ENCODE measurements around the gene HOXA9. TPM values are rescaled to one million over a fixed set of nuclear protein-coding genes. Genes with fewer than 3 reads are reported as not detected.

The HOXA9 gene
- polyA plus RNA-seq, 1 donor (not counting 4 experiments of a cell fraction or from before 2014, with no cell fraction given) = 28.1 TPM

- Histone ChIP-seq H4K20me1 (ENCODE audit: control insufficient read depth, extremely low read depth, insufficient read depth, low read length) (no peaks in the 10 kb centered on the region), H3K36me3 (ENCODE audit: control insufficient read depth in 2 of 2, extremely low read depth in 1 of 2, insufficient read depth in 2 of 2, low read length in 2 of 2) (no peaks in the 10 kb centered on the region), H3K9me1 (ENCODE audit: control insufficient read depth, extremely low read depth, insufficient read depth, low read length) (no peaks in the 10 kb centered on the region), H3K9me3 (ENCODE audit: control insufficient read depth, low read depth, low read length) (no peaks in the 10 kb centered on the region), H3K4me3 (ENCODE audit: control insufficient read depth in 2 of 3, extremely low read depth in 1 of 3, insufficient read depth in 2 of 3, low read depth in 1 of 3, low read length in 3 of 3) (peak overlapping the region in 1 of 3 experiments; percentile 20), H3K27me3 (ENCODE audit: control insufficient read depth, extremely low read depth, insufficient read depth, low read length) (peaks cover 57% of the 10 kb centered on the region), H3K27ac (ENCODE audit: control insufficient read depth, insufficient read depth, low read length) (no peak overlapping the region), H3K9ac (ENCODE audit: control insufficient read depth, extremely low read depth, insufficient read depth, low read length) (no peak overlapping the region), H3K79me2 (ENCODE audit: control insufficient read depth, insufficient read depth, low read length) (no peaks in the 10 kb centered on the region), H3K4me2 (ENCODE audit: control insufficient read depth, extremely low read depth, insufficient read depth, low read depth, low read length) (peak overlapping the region; percentile 79), H3K4me1 (ENCODE audit: control insufficient read depth, extremely low read depth, insufficient read depth, low read length) (peaks cover 13% of the 10 kb centered on the region), H2AFZ (ENCODE audit: control insufficient read depth, low read length) (no peak overlapping the region)
- FAIRE-seq (no peak), DNase-seq (ENCODE audit: low read depth, low spot score) (no peak)
- dilution Hi-C loops (cut with MboI; ENCODE audit: extremely low pct_ligation_motif_present, low sequenced_read_pairs) = no loop called here
- TF ChIP-seq EZH2 (IDR thresholded peaks at IDR 0.05; ENCODE audit: low read length) (no peak), CTCF (optimal IDR thresholded peaks at IDR 0.05 in 1 of 3, IDR thresholded peaks at IDR 0.05 in 1 of 3, conservative IDR thresholded peaks at IDR 0.05 in 1 of 3; ENCODE audit: extremely low read depth in 1 of 3, insufficient read depth in 2 of 3, low read length in 3 of 3) (no peak)
Measured at GRCh38 chr7:27182861-27183681, 17.7 kb upstream of the HOXA9 start.

DNA sequence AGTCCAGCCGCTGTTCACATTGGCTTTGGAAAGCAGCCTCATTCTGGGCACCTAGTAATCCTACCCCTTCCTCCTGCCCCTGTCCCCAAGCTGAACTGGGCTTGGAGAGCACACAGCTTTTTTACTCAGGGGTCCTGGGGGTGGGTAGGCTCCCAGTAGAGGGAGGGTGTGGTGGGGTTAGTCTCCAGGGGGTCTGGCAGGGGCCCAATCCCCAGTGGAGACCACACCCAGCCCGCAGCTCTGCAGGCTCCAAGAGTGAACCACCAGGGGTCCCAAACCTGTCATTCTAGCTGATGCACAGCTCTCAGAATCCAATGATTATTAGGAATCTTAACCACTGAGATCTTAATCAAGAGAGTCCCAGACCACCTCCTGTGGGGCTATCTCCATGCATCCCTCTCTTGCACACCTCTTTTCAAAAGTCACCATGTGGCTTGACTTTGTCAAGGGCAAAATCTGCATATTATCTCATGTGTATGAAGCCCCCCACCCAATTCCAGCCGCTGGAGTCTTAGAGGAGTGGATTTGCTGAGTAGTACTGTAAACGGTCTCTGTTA is 17.0 kb upstream of the HOXA9 start:
- no peak overlapping the region for H3K4me2 ChIP-seq (ENCODE audit: control insufficient read depth, extremely low read depth, insufficient read depth, low read depth, low read length)
- H3K79me2 ChIP-seq (ENCODE audit: control insufficient read depth, insufficient read depth, low read length) = no peaks in the 10 kb centered on the region
- no peaks in the 10 kb centered on the region for H3K9me3 ChIP-seq (ENCODE audit: control insufficient read depth, low read depth, low read length)
- no peaks in the 10 kb centered on the region for H4K20me1 ChIP-seq (ENCODE audit: control insufficient read depth, extremely low read depth, insufficient read depth, low read length)
- H3K9ac ChIP-seq (ENCODE audit: control insufficient read depth, extremely low read depth, insufficient read depth, low read length) = no peak overlapping the region
- no peak overlapping the region for H2AFZ ChIP-seq (ENCODE audit: control insufficient read depth, low read length)
- H3K27me3 ChIP-seq (ENCODE audit: control insufficient read depth, extremely low read depth, insufficient read depth, low read length) = peaks cover 50% of the 10 kb centered on the region
- no peak overlapping the region for H3K27ac ChIP-seq (ENCODE audit: control insufficient read depth, insufficient read depth, low read length)
- TF ChIP-seq CTCF (optimal IDR thresholded peaks at IDR 0.05 in 1 of 3, IDR thresholded peaks at IDR 0.05 in 1 of 3, conservative IDR thresholded peaks at IDR 0.05 in 1 of 3; ENCODE audit: extremely low read depth in 1 of 3, insufficient read depth in 2 of 3, low read length in 3 of 3) (no peak), EZH2 (IDR thresholded peaks at IDR 0.05; ENCODE audit: low read length) (no peak)
- dilution Hi-C loops (cut with MboI; ENCODE audit: extremely low pct_ligation_motif_present, low sequenced_read_pairs) = no loop called here
- H3K4me3 ChIP-seq (ENCODE audit: control insufficient read depth in 2 of 3, extremely low read depth in 1 of 3, insufficient read depth in 2 of 3, low read depth in 1 of 3, low read length in 3 of 3) = no peak overlapping the region
- FAIRE-seq (no peak), DNase-seq (ENCODE audit: low read depth, low spot score) (no peak)
- H3K9me1 ChIP-seq (ENCODE audit: control insufficient read depth, extremely low read depth, insufficient read depth, low read length) = no peaks in the 10 kb centered on the region
- peaks cover 13% of the 10 kb centered on the region for H3K4me1 ChIP-seq (ENCODE audit: control insufficient read depth, extremely low read depth, insufficient read depth, low read length)
- H3K36me3 ChIP-seq (ENCODE audit: control insufficient read depth in 2 of 2, extremely low read depth in 1 of 2, insufficient read depth in 2 of 2, low read length in 2 of 2) = no peaks in the 10 kb centered on the region

Data from keratinocyte (primary cell).